HEK293 (cell line): ENCODE results near the gene TNNT3.

Experiments used
- CTCF ChIP-seq: fragments of 450-650 bp; formaldehyde crosslinking; IDR thresholded peaks from 2 replicates; pipeline ENCODE4 v1.5.1; 2016; ENCODE audit warnings: missing biosample characterization, missing genetic modification characterization
- PATZ1 ChIP-seq: fragments of 450-650 bp; formaldehyde crosslinking; IDR thresholded peaks from 2 replicates; pipeline ENCODE4 v1.5.1; 2016; ENCODE audit warnings: missing biosample characterization, missing genetic modification characterization
- ZNF146 ChIP-seq: fragments of 450-650 bp; formaldehyde crosslinking; IDR thresholded peaks from 2 replicates; pipeline ENCODE4 v1.5.1; 2016; ENCODE audit warnings: missing biosample characterization, missing genetic modification characterization
- ZNF76 ChIP-seq: fragments of 450-650 bp; formaldehyde crosslinking; IDR thresholded peaks from 2 replicates; pipeline ENCODE4; 2016; ENCODE audit warnings: low read depth, missing biosample characterization, missing genetic modification characterization, borderline replicate concordance

- TF ChIP-seq CTCF (tag by site-specific recombination) (no peak), ZNF76 (tag by site-specific recombination) (no peak), ZNF146 (tag by site-specific recombination) (no peak), PATZ1 (no peak)
Observed at GRCh38 chr11:1891831-1892115, 27.7 kb upstream of the TNNT3 start, which contains the start of gene PRR33.
